Epithelial cell of proximal tubule (primary cell): Measurements from ENCODE around the gene PEAK3. TPM values are rescaled to one million over a fixed set of nuclear protein-coding genes. Genes with fewer than 3 reads are reported as not detected.

Source experiments
- DNase-seq: peaks from one replicate; pipeline ENCODE4 v3.0.0-alpha.2; 2011; ENCODE audit warnings: low read depth
- H3K4me3 ChIP-seq: 2 replicates; pipeline ENCODE4 v1.5.1; 2011; ENCODE audit warnings: low read depth, mild to moderate bottlenecking, low read length
- CTCF ChIP-seq: conservative IDR thresholded peaks from 2 replicates; pipeline ENCODE4 v1.5.1; 2012; ENCODE audit warnings: low read depth, mild to moderate bottlenecking, low read length
- total RNA-seq: library from RNA; depleted of rRNA; stranded (reverse); fragments of >200 nt; gene quantifications from 2 replicates; pipeline ENCODE4 v1.2.3, GENCODE V29; 2015

The PEAK3 gene
- total RNA-seq, 1 donor from 2014 or later: not detected

GRCh38 chr19:2280633-2281264 lies 1.2 kb downstream of the PEAK3 start:
- H3K4me3 ChIP-seq: no peak overlapping the region
- TF ChIP-seq CTCF: no peak
- no peak for DNase-seq

- H3K4me3 ChIP-seq: no peak overlapping the region
- no peak for TF ChIP-seq CTCF
- DNase-seq: no peak
Measured at GRCh38 chr19:2278459-2279158, 3.4 kb downstream of the PEAK3 start.

- no peak overlapping the region for H3K4me3 ChIP-seq
- TF ChIP-seq CTCF: no peak
- no peak for DNase-seq
Measured at GRCh38 chr19:2277138-2277537, 4.8 kb downstream of the PEAK3 start.

- no peak overlapping the region for H3K4me3 ChIP-seq
- TF ChIP-seq CTCF: no peak
- DNase-seq: no peak
Measured at GRCh38 chr19:2276429-2276986, 5.5 kb downstream of the PEAK3 start.

- no peak for TF ChIP-seq CTCF
- no peak overlapping the region for H3K4me3 ChIP-seq
- no peak for DNase-seq
Measured at GRCh38 chr19:2275588-2276428, 6.2 kb downstream of the PEAK3 start.

- no peak overlapping the region for H3K4me3 ChIP-seq
- TF ChIP-seq CTCF: peak; percentile 59
- DNase-seq: no peak
Measured at GRCh38 chr19:2274931-2275535, 6.9 kb downstream of the PEAK3 start.
